Measurements from ENCODE around the gene CD58.

CD58 gene

DNA sequence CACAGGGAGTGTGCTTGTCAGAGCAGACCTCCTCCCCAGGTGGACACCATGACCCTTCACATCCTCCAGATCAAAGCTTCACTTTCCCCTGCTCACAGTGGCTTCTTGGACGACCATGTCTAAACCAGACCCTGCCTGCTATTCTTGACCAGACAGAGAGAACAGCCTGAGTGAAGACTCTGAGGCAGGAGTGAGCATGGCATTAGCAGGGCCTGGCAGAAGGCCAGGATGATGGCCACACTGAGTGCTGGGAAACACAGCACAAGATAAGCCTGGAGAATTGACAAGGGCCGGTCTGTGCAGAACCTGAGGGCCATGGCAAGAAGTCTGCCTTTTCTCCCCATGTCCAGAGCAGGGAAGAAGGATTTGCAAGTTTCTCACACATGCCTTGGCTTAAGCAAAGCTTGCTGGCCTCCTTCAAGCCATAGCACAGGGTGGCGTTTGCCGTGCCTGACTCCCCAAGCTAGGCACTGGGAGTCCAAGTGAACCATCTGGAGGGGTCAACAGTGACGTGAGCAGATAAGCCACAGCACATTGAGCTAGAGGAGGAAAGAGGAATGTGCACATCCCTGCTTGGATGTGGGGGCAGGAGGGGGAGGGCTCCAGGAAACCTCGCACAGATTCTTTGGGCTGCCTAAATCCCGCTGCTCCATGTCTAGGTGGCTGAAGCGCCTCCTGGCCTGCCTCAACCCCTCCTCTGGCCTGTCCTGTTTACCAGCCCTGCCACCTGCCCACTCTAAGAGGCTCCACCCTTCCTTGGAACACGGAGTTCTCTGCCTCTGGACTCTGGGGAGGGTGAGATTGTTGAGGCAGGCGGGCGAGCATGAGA, 87.1 kb downstream of the CD58 start:
- TF ChIP-seq, protein P1, sequence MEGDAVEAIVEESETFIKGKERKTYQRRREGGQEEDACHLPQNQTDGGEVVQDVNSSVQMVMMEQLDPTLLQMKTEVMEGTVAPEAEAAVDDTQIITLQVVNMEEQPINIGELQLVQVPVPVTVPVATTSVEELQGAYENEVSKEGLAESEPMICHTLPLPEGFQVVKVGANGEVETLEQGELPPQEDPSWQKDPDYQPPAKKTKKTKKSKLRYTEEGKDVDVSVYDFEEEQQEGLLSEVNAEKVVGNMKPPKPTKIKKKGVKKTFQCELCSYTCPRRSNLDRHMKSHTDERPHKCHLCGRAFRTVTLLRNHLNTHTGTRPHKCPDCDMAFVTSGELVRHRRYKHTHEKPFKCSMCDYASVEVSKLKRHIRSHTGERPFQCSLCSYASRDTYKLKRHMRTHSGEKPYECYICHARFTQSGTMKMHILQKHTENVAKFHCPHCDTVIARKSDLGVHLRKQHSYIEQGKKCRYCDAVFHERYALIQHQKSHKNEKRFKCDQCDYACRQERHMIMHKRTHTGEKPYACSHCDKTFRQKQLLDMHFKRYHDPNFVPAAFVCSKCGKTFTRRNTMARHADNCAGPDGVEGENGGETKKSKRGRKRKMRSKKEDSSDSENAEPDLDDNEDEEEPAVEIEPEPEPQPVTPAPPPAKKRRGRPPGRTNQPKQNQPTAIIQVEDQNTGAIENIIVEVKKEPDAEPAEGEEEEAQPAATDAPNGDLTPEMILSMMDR (IDR thresholded peaks at IDR 0.05; ENCODE audit: control extremely low read depth, extremely low read depth, low read depth, missing control alignments): no peak

DNA sequence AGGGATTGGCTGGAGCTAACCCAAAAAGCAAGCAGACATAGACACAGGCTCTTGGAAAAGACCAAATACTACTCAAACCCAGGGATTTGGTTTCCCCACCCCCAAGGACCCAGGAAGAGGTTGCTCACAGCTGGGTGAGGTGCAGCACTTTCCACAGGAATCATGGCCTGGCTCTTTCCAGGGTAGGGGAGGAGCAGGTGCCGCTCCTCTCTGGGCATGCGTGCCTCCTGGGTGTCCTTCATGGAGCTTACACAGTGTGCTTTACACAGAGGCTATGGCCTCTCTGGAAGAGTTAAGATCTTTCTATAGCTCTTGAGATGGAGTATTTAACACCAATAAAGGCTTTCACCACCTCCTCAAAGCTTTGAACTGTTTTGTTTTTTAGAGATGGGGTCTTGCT, 88.3 kb downstream of the CD58 start:
- TF ChIP-seq, protein P1 (IDR thresholded peaks at IDR 0.05; ENCODE audit: control extremely low read depth, extremely low read depth, low read depth, missing control alignments): no peak
- CTCF ChIA-PET: interaction anchor here (1.3 to 8.7 kb wide), 8 partner anchors 8 to 342 kb away, joined by 3 to 260 read pairs (median 79); no protein-coding TSS in a partner anchor
- POLR2A ChIA-PET: no interaction called here
- no peak for DNase-seq (ENCODE audit: extremely low spot score)

More for the DNA sequence above, 87.1 kb downstream of the CD58 start:
- ChIA-PET POLR2A (no interaction called here), CTCF (interaction anchor here (0.6 to 8.7 kb wide), 27 partner anchors 9 to 376 kb away, joined by 3 to 260 read pairs (median 13); partner anchors contain the start of genes ATP1A1, IGSF3 and MAB21L3)
- no peak for DNase-seq (ENCODE audit: extremely low spot score)

DNA sequence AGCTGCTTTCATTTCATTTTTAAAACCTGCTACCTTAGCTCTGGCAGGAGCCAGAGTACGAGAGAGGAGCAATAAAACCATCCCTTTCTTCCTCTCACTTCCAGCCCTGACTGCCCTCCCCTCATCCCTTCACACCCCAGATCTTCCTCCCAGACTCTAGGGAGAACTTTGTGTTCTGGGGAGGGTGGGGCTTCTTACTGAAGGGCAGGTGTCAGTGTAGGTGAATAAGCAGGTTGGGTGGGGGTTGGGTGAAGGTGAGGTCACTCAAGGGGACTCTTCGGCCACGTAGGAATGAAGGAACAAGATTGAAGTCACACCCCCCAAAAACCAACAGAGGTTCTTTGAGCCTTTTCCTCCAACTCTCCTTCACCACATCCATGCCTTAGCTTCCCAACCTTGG, 88.9 kb downstream of the CD58 start:
- TF ChIP-seq, protein P1 (IDR thresholded peaks at IDR 0.05; ENCODE audit: control extremely low read depth, extremely low read depth, low read depth, missing control alignments): no peak
- DNase-seq (ENCODE audit: extremely low spot score): no peak
- ChIA-PET CTCF (interaction anchor here (5.2 to 8.7 kb wide), 7 partner anchors 8 to 342 kb away, joined by 24 to 260 read pairs (median 79); no protein-coding TSS in a partner anchor), POLR2A (no interaction called here)

- ChIA-PET CTCF (interaction anchor here (0.6 to 1.5 kb wide), 3 partner anchors 8 to 340 kb away, joined by 3 to 7 read pairs (median 6); no protein-coding TSS in a partner anchor), POLR2A (no interaction called here)
- DNase-seq (ENCODE audit: extremely low spot score): no peak
- TF ChIP-seq, protein P1 (IDR thresholded peaks at IDR 0.05; ENCODE audit: control extremely low read depth, extremely low read depth, low read depth, missing control alignments): no peak
Observed at GRCh38 chr1:116478621-116479020, 92.2 kb downstream of the CD58 start.

- DNase-seq (ENCODE audit: extremely low spot score): no peak
- ChIA-PET CTCF (interaction anchor here (0.7 to 7.4 kb wide), 7 partner anchors 7 to 338 kb away, joined by 3 to 79 read pairs (median 3); no protein-coding TSS in a partner anchor), POLR2A (no interaction called here)
- TF ChIP-seq, protein P1 (IDR thresholded peaks at IDR 0.05; ENCODE audit: control extremely low read depth, extremely low read depth, low read depth, missing control alignments): no peak
Observed at GRCh38 chr1:116477429-116477828, 93.4 kb downstream of the CD58 start.

DNA sequence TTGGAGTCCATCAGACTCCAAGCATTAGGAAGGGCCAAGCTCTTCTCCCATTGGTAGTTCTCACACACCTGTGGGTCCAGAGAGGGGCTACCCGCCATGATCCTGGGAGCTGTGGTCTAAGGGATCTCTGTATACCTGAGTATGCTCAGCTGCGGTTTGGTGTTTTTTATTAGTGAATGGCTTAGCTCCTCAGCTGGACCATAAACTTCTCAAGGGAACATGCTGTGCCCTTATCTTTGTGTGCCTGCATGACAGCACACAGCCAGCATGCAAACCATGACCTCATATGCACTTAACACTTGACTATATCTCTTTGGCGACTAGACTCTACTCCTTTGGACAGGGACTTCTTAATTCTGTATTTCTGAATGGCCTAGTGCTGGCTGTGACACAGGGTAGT, 94.5 kb downstream of the CD58 start:
- POLR2A ChIA-PET: no interaction called here
- TF ChIP-seq, protein P1 (IDR thresholded peaks at IDR 0.05; ENCODE audit: control extremely low read depth, extremely low read depth, low read depth, missing control alignments): no peak
- CTCF ChIA-PET: interaction anchor here (1.2 to 7.4 kb wide), 4 partner anchors 8 to 325 kb away, joined by 3 to 79 read pairs (median 3); no protein-coding TSS in a partner anchor
- no peak for DNase-seq (ENCODE audit: extremely low spot score)

All from GM10248 (cell line).